ENCODE data around the gene ERCC5. TPM values are rescaled to one million over a fixed set of nuclear protein-coding genes. Genes with fewer than 3 reads are reported as not detected.

The ERCC5 gene
- total RNA-seq (2014; rRNA removed; shearing (Covaris generic); ENCODE audit: low replicate concordance): 16.2 and 21.9 TPM in 2 replicates

GRCh38 chr13:102845630-102846260 is at the start of gene ERCC5:
ERCC5 (plus strand) TSS chr13:102846032; CDS start chr13:102846267, 235 bp downstream.
- DNase-seq (ENCODE audit: low read depth): peak; percentile 94
- in situ Hi-C loops (cut with HindIII; ENCODE audit: low pct_unique_long_range_greater_than_20kb, low sequenced_read_pairs): no loop called here

- DNase-seq (ENCODE audit: low read depth): peak; percentile 86
- in situ Hi-C loops (cut with HindIII; ENCODE audit: low pct_unique_long_range_greater_than_20kb, low sequenced_read_pairs): no loop called here
Measured at GRCh38 chr13:102798581-102799425, 47.0 kb upstream of the ERCC5 start, which contains the start of the genes BIVM and POGLUT2. BIVM (plus strand) TSS chr13:102799119; CDS start chr13:102807268, 8,149 bp downstream. POGLUT2 (minus strand) TSS chr13:102798976; CDS start chr13:102798670, 306 bp downstream.

DNA sequence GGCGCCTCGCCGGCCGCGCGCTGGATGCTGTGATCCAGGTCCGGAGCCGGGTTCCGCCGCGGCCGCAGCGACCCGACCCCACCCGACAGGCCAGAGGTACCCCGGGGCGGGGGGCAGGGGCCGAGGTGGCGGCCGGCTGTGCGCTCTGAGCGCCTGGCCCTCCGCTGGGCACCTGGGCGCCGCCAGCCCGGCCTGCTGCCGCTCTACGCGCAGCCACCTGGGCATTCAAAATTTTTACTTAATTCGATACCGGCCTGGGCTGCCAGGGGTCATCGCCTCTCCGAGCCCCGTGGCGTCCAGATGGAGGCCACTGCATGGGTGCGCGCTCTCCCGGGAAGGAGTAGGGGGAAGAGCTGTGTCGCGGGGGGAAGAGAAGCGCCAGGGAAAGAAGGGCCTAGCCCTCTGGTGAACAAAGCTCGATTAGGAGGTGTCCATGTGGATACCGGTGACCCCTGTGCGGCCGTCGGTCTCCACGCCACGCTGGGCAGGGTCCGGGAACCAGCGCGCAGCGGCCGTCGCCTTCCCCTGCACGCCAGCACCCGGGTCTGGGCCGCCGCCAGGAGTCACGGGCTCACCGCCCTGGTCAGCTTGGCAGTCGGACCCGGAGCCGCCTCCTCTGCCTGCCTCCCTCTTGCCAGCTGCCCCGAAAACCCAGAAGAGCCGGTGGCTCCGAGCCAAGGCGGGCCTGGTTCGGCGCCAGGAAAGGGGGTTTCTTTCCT is 46.2 kb upstream of the ERCC5 start:
- no peak for DNase-seq (ENCODE audit: low read depth)
- in situ Hi-C loops (cut with HindIII; ENCODE audit: low pct_unique_long_range_greater_than_20kb, low sequenced_read_pairs): no loop called here

- in situ Hi-C loops (cut with HindIII; ENCODE audit: low pct_unique_long_range_greater_than_20kb, low sequenced_read_pairs): no loop called here
- peak; percentile 78 for DNase-seq (ENCODE audit: low read depth)
Measured at GRCh38 chr13:102800145-102801041, 45.4 kb upstream of the ERCC5 start.

GRCh38 chr13:102805680-102806079 is 40.2 kb upstream of the ERCC5 start:
- in situ Hi-C loops (cut with HindIII; ENCODE audit: low pct_unique_long_range_greater_than_20kb, low sequenced_read_pairs): no loop called here
- no peak for DNase-seq (ENCODE audit: low read depth)

- no peak for DNase-seq (ENCODE audit: low read depth)
- in situ Hi-C loops (cut with HindIII; ENCODE audit: low pct_unique_long_range_greater_than_20kb, low sequenced_read_pairs): no loop called here
Measured at GRCh38 chr13:102807699-102808098, 38.1 kb upstream of the ERCC5 start.

- no peak for DNase-seq (ENCODE audit: low read depth)
- in situ Hi-C loops (cut with HindIII; ENCODE audit: low pct_unique_long_range_greater_than_20kb, low sequenced_read_pairs): no loop called here
Measured at GRCh38 chr13:102812611-102813287, 33.1 kb upstream of the ERCC5 start.

DNA sequence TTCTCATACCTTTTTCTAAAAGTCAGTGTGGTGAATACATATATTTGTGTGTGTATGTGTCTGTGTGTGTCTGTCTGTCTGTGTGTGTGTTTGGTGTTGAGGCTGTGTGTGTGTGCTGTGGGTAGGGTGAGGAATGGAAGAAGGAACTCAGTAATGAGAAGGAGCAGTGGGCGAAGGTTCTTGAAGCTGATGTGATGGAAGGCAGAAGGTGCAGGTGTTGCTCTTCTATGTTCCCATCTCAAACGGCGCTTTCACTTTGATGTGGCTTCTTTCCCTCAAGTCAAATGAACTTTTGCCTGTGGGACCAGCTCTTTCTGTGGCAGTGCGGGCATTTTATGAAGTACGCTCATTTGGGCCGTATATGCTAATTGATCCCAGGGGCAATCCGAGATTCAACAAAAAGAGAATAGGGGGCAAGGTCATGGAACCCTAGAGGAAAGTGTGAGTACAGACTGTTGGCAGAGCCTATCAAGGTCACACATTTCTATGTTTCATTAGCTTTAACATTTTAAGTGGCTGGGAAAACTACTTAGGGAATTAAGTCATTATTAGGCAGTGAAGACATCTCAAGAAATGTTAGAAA is 31.7 kb upstream of the ERCC5 start:
- in situ Hi-C loops (cut with HindIII; ENCODE audit: low pct_unique_long_range_greater_than_20kb, low sequenced_read_pairs): no loop called here
- DNase-seq (ENCODE audit: low read depth): no peak

- no peak for DNase-seq (ENCODE audit: low read depth)
- in situ Hi-C loops (cut with HindIII; ENCODE audit: low pct_unique_long_range_greater_than_20kb, low sequenced_read_pairs): no loop called here
Measured at GRCh38 chr13:102814793-102815192, 31.0 kb upstream of the ERCC5 start.

GRCh38 chr13:102815788-102816187 is 30.0 kb upstream of the ERCC5 start:
- in situ Hi-C loops (cut with HindIII; ENCODE audit: low pct_unique_long_range_greater_than_20kb, low sequenced_read_pairs): no loop called here
- DNase-seq (ENCODE audit: low read depth): no peak

GRCh38 chr13:102816708-102817107 is 29.1 kb upstream of the ERCC5 start:
- DNase-seq (ENCODE audit: low read depth): no peak
- in situ Hi-C loops (cut with HindIII; ENCODE audit: low pct_unique_long_range_greater_than_20kb, low sequenced_read_pairs): no loop called here

DNA sequence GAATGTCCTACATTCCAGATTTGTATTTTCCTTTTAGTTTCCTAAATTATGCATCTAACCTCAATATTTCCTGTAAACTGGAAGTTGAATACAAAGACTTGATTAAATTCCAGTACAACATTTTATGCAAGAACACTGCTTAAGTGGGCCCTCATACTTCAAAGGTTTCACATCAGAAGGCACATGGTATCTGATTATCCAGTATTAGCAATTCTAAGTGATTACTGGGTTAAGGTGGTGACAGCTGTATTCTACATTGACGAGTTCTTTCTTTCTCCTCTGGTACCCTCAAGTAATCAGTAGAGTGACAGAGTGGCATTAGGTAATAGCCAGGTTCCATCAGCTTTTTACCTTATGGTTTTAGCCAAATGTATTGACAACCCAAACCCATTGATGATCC is 28.6 kb upstream of the ERCC5 start:
- in situ Hi-C loops (cut with HindIII; ENCODE audit: low pct_unique_long_range_greater_than_20kb, low sequenced_read_pairs): no loop called here
- DNase-seq (ENCODE audit: low read depth): no peak

- in situ Hi-C loops (cut with HindIII; ENCODE audit: low pct_unique_long_range_greater_than_20kb, low sequenced_read_pairs): no loop called here
- DNase-seq (ENCODE audit: low read depth): peak; percentile 67
Measured at GRCh38 chr13:102817907-102818306, 27.9 kb upstream of the ERCC5 start.

- no peak for DNase-seq (ENCODE audit: low read depth)
- in situ Hi-C loops (cut with HindIII; ENCODE audit: low pct_unique_long_range_greater_than_20kb, low sequenced_read_pairs): no loop called here
Measured at GRCh38 chr13:102825400-102825799, 20.4 kb upstream of the ERCC5 start.

DNA sequence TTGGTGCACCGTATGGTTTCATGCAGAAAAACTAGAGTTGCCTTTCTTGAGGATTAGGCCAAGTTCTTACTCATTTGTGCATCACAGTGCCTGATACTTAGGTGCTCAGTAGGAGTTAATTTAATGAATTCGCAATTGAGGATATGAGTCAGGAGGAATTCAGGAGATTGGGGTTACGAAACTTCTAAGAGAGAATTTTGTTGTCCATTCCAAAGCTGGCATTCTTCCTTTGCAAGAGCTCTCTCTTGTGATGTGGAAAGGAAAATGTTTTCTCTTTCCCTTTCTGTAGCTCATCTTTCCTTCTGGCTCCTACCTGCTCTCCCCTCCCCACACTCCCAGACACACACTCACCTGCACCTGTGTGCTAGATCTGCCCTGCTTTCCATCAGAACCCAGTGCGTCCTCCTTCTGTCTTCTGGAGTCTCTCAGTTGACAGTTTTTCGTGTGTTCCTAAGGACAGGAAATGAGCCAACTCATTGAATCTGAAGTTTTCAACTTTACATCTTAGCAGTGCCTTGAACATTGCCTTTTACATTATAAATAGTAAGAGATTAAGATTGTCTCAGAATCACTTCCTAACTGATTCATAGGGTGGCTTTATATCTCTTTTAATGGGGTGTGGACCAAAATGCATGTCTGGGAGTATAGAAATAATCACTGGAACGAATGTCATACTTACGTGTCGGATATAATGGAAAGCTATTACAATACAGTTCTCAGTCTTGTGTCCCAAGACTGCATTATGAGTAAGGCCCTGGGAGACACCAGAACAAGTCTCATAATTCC is 19.7 kb upstream of the ERCC5 start:
- peak; percentile 50 for DNase-seq (ENCODE audit: low read depth)
- in situ Hi-C loops (cut with HindIII; ENCODE audit: low pct_unique_long_range_greater_than_20kb, low sequenced_read_pairs): no loop called here

DNA sequence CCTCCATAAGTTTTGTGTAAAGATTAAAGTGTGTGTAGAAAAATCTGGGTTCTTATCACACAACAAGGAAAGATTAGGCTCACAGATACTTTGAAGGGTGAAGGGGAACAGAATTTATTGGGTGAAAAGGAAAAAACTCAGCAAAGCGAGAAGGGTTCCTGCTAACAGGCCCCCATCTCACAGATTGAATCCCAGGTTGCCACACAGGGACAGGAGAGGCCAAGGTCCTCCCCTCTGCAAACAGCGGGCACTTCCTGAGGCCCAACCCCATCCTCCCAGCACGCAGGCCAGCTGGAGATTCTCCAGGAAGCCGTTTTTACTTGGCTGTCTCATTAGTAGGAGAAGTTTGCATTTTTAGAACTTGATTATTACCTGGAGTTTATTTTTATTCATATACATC is 15.2 kb upstream of the ERCC5 start:
- in situ Hi-C loops (cut with HindIII; ENCODE audit: low pct_unique_long_range_greater_than_20kb, low sequenced_read_pairs): no loop called here

More for the DNA sequence above, 15.2 kb upstream of the ERCC5 start:
- no peak for DNase-seq (ENCODE audit: low read depth)
